Loucy (cell line): ENCODE measurements around the gene NFKBIB.

Source experiments
- H2AFZ ChIP-seq: fragments of 200-600 bp; sonication (generic); 2 replicates; pipeline ENCODE4 v1.6.0; 2016; ENCODE audit warnings: antibody characterized with exemption, mild to moderate bottlenecking, low read length, moderate library complexity
- H3F3A ChIP-seq: fragments of 200-600 bp; 2 replicates; pipeline ENCODE4 v1.6.0; 2016; ENCODE audit warnings: antibody characterized with exemption, low read depth, mild to moderate bottlenecking
- H3K27me3 ChIP-seq: fragments of 200-600 bp; sonication (generic); 2 replicates; pipeline ENCODE4 v1.6.1; 2014; ENCODE audit warnings: low read length, mild to moderate bottlenecking; ENCODE audit not compliant: insufficient read depth, poor library complexity, severe bottlenecking
- H3K36me3 ChIP-seq: fragments of 200-600 bp; sonication (generic); 2 replicates; pipeline ENCODE4 v1.6.1; 2016; ENCODE audit warnings: low read length; ENCODE audit not compliant: insufficient read depth
- H3K4me1 ChIP-seq: fragments of 200-600 bp; sonication (generic); 2 replicates; pipeline ENCODE4 v1.5.1; 2014; ENCODE audit warnings: low read length, mild to moderate bottlenecking; ENCODE audit not compliant: insufficient read depth, poor library complexity, severe bottlenecking
- H3K4me2 ChIP-seq: fragments of 200-600 bp; sonication (generic); 2 replicates; pipeline ENCODE4 v1.6.0; 2014; ENCODE audit warnings: antibody characterized with exemption, low read length, low read depth, mild to moderate bottlenecking; ENCODE audit not compliant: poor library complexity, severe bottlenecking
- H3K4me3 ChIP-seq: fragments of 200-600 bp; sonication (generic); 2 replicates; pipeline ENCODE4 v1.5.1; 2014; ENCODE audit warnings: low read length, mild to moderate bottlenecking, mixed read lengths; ENCODE audit not compliant: poor library complexity, severe bottlenecking
- H3K79me2 ChIP-seq: fragments of 200-600 bp; sonication (generic); 2 replicates; pipeline ENCODE4 v1.6.1; 2014; ENCODE audit warnings: low read length; ENCODE audit not compliant: insufficient read depth
- H3K9ac ChIP-seq: fragments of 200-600 bp; sonication (generic); 2 replicates; pipeline ENCODE4 v1.6.0; 2014; ENCODE audit warnings: mild to moderate bottlenecking, low read depth, low read length, moderate library complexity; ENCODE audit not compliant: poor library complexity, severe bottlenecking
- H3K9me2 ChIP-seq: fragments of 200-600 bp; sonication (generic); replicated peaks from 2 replicates; pipeline ENCODE4 v1.6.1; 2016; ENCODE audit warnings: low read depth, low read length, mixed read lengths
- H3K9me3 ChIP-seq: fragments of 200-600 bp; sonication (generic); 2 replicates; pipeline ENCODE4 v1.6.1; 2014; ENCODE audit warnings: mild to moderate bottlenecking, antibody characterized with exemption, low read length, low read depth; ENCODE audit not compliant: insufficient read depth
- H4K20me1 ChIP-seq: fragments of 200-600 bp; sonication (generic); 2 replicates; pipeline ENCODE4 v1.6.0; 2014; ENCODE audit warnings: antibody characterized with exemption, low read length, mild to moderate bottlenecking; ENCODE audit not compliant: insufficient read depth, poor library complexity, severe bottlenecking
- EZH2phosphoT487 ChIP-seq: fragments of 200-600 bp; IDR thresholded peaks from 2 replicates; pipeline ENCODE4 v1.6.1; 2018; ENCODE audit warnings: antibody characterized with exemption, mild to moderate bottlenecking, moderate library complexity, borderline replicate concordance
- TF ChIP-seq, protein P1 (sequence below): fragments of 200-600 bp; sonication (generic); conservative IDR thresholded peaks from 2 replicates; pipeline ENCODE4 v1.5.1; 2014; ENCODE audit warnings: mild to moderate bottlenecking, antibody characterized with exemption, low read length

NFKBIB gene

DNA sequence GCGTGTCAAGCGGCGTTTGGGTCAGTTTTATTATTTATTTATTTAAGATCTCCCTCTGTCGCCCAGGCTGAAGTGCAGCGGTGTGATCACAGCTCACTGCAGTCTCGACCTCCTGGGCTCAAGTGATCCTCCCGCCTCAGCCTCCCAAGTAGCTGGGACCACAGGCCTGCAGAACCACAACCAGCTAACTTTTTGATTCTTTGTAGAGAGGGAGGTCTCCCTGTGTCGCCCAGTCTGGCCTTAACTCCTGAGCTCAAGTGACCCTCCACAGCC, 31.7 kb downstream of the NFKBIB start:
- Histone ChIP-seq H3K9me3 (no peaks in the 10 kb centered on the region), H3K79me2 (peaks cover 34% of the 10 kb centered on the region), H3K9ac (peak overlapping the region; percentile 85), H3K27me3 (no peaks in the 10 kb centered on the region), H4K20me1 (peaks cover 5% of the 10 kb centered on the region), H3K9me2 (no peaks in the 10 kb centered on the region), H3K4me1 (peaks cover 19% of the 10 kb centered on the region), H3F3A (no peaks in the 10 kb centered on the region), H3K4me2 (peak overlapping the region; percentile 85), H2AFZ (no peak overlapping the region), H3K36me3 (no peaks in the 10 kb centered on the region), H3K4me3 (peak overlapping the region; percentile 86)
- TF ChIP-seq EZH2phosphoT487 = no peak
- TF ChIP-seq, protein P1, sequence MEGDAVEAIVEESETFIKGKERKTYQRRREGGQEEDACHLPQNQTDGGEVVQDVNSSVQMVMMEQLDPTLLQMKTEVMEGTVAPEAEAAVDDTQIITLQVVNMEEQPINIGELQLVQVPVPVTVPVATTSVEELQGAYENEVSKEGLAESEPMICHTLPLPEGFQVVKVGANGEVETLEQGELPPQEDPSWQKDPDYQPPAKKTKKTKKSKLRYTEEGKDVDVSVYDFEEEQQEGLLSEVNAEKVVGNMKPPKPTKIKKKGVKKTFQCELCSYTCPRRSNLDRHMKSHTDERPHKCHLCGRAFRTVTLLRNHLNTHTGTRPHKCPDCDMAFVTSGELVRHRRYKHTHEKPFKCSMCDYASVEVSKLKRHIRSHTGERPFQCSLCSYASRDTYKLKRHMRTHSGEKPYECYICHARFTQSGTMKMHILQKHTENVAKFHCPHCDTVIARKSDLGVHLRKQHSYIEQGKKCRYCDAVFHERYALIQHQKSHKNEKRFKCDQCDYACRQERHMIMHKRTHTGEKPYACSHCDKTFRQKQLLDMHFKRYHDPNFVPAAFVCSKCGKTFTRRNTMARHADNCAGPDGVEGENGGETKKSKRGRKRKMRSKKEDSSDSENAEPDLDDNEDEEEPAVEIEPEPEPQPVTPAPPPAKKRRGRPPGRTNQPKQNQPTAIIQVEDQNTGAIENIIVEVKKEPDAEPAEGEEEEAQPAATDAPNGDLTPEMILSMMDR = no peak

DNA sequence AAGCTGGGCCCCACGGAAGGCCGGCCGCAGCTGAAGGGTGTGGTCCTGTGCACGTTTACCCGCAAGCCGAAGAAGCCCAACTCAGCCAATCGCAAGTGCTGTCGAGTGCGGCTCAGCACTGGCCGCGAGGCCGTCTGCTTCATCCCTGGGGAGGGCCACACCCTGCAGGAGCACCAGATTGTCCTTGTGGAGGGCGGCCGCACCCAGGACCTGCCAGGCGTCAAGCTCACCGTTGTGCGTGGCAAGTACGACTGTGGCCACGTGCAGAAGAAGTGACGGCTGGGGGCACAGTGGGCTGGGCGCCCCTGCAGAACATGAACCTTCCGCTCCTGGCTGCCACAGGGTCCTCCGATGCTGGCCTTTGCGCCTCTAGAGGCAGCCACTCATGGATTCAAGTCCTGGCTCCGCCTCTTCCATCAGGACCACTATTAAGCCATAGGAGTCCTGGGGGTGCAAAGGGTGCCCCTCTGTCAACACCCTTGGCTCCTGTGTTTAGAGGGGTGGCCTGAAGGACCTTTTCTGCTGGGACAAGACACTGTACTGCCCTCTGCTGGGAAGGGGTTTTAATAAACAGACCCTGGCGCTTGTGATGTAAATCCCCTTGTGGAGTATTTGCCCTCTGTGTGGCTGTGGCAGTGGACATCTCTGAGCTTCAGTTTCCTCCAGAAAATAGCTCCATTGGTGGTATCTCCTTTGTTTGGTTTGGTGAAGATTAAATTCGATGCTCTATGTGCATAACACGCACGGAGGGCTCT, 32.8 kb downstream of the NFKBIB start:
- no peak overlapping the region for H3K4me3 ChIP-seq
- H4K20me1 ChIP-seq = peaks cover 5% of the 10 kb centered on the region
- no peaks in the 10 kb centered on the region for H3K9me3 ChIP-seq
- peaks cover 34% of the 10 kb centered on the region for H3K79me2 ChIP-seq
- H3K27me3 ChIP-seq = no peaks in the 10 kb centered on the region
- H2AFZ ChIP-seq = no peak overlapping the region
- peaks cover 19% of the 10 kb centered on the region for H3K4me1 ChIP-seq
- H3K9ac ChIP-seq = no peak overlapping the region
- no peaks in the 10 kb centered on the region for H3K9me2 ChIP-seq
- H3F3A ChIP-seq = no peaks in the 10 kb centered on the region
- H3K36me3 ChIP-seq = no peaks in the 10 kb centered on the region
- peak overlapping the region; percentile 85 for H3K4me2 ChIP-seq
- TF ChIP-seq, protein P1 = peak; percentile 68
- no peak for TF ChIP-seq EZH2phosphoT487

DNA sequence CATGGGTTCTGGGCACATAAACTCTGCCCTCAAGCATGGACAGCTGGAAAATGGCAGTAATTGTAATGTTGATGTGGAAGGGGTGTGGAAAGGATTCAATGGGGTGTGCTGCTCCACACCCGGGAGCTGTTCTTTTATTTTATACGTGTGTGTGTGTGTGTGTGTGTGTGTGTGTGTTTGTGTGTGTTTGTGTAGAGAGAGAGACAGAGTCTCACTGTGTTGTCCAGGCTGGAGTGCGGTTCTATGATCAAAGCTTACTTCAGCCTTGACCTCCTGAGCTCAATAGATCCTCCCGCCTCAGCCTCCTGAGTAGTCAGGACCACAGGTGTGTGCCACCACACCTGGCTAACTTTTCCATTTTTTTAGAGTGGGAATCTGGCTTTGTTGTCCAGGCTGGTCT, 33.8 kb downstream of the NFKBIB start:
- H3K36me3 ChIP-seq = no peaks in the 10 kb centered on the region
- no peaks in the 10 kb centered on the region for H3K27me3 ChIP-seq
- no peak overlapping the region for H3K4me2 ChIP-seq
- H3K4me3 ChIP-seq = no peak overlapping the region
- no peak overlapping the region for H3K9ac ChIP-seq
- no peak overlapping the region for H2AFZ ChIP-seq
- TF ChIP-seq, protein P1 = no peak
- H3F3A ChIP-seq = no peaks in the 10 kb centered on the region
- H3K4me1 ChIP-seq = peaks cover 16% of the 10 kb centered on the region
- H3K9me3 ChIP-seq = no peaks in the 10 kb centered on the region
- no peaks in the 10 kb centered on the region for H3K9me2 ChIP-seq
- peaks cover 5% of the 10 kb centered on the region for H4K20me1 ChIP-seq
- H3K79me2 ChIP-seq = peaks cover 30% of the 10 kb centered on the region
